Hindlimb muscle (tissue), 1 donor: ENCODE results near the gene EML3. TPM values are rescaled to one million over a fixed set of nuclear protein-coding genes. Genes with fewer than 3 reads are reported as not detected.

Experiments used
- polyA plus RNA-seq: library from polyadenylated mRNA; unstranded; fragments of 120-200 nt; gene quantifications from one replicate; pipeline ENCODE4 v1.2.1, GENCODE V29; 2013; ENCODE audit not compliant: insufficient read length

EML3 gene
- polyA plus RNA-seq, 1 donor = 20.7 TPM

Other genes starting within 250 kb of the EML3 start
- not detected for gene SCGB1A1, start 193.7 kb downstream of the EML3 start, polyA plus RNA-seq
- gene AHNAK, start 66.0 kb downstream of the EML3 start, polyA plus RNA-seq = 359 TPM
- 3,451 TPM for gene EEF1G, start 38.9 kb downstream of the EML3 start, polyA plus RNA-seq
- gene TUT1, start 21.3 kb downstream of the EML3 start, polyA plus RNA-seq = 16.9 TPM
- 42.0 TPM for gene MTA2, start 10.9 kb downstream of the EML3 start, polyA plus RNA-seq
- 0.90 TPM for gene ROM1, start 482 bp upstream of the EML3 start, polyA plus RNA-seq
- 21.4 TPM for gene B3GAT3, start 9.2 kb upstream of the EML3 start, polyA plus RNA-seq
- gene GANAB, start 33.8 kb upstream of the EML3 start, polyA plus RNA-seq = 161 TPM
- 13.3 TPM for gene INTS5, start 40.5 kb upstream of the EML3 start, polyA plus RNA-seq
- gene C11orf98, start 52.4 kb upstream of the EML3 start, polyA plus RNA-seq = 31.3 TPM
- gene CSKMT, start 52.5 kb upstream of the EML3 start, polyA plus RNA-seq = 3.3 TPM
- 5.8 TPM for gene UQCC3, start 58.9 kb upstream of the EML3 start, polyA plus RNA-seq
- 7.1 TPM for gene LBHD1, start 59.5 kb upstream of the EML3 start, polyA plus RNA-seq
- gene UBXN1, start 66.3 kb upstream of the EML3 start, polyA plus RNA-seq = 143 TPM
- 14.2 TPM for gene LRRN4CL, start 76.8 kb upstream of the EML3 start, polyA plus RNA-seq
- 20.8 TPM for gene BSCL2, start 94.6 kb upstream of the EML3 start, polyA plus RNA-seq
- 0.61 TPM for gene GNG3, start 94.9 kb upstream of the EML3 start, polyA plus RNA-seq
- gene HNRNPUL2, start 114.7 kb upstream of the EML3 start, polyA plus RNA-seq = 43.6 TPM
- 28.3 TPM for gene TTC9C, start 115.7 kb upstream of the EML3 start, polyA plus RNA-seq
- 4.0 TPM for gene ZBTB3, start 141.4 kb upstream of the EML3 start, polyA plus RNA-seq
- 83.5 TPM for gene POLR2G, start 148.8 kb upstream of the EML3 start, polyA plus RNA-seq
- 20.3 TPM for gene TAF6L, start 158.6 kb upstream of the EML3 start, polyA plus RNA-seq
- 29.2 TPM for gene TMEM179B, start 174.6 kb upstream of the EML3 start, polyA plus RNA-seq
- 16.7 TPM for gene TMEM223, start 179.2 kb upstream of the EML3 start, polyA plus RNA-seq
- 75.4 TPM for gene NXF1, start 192.7 kb upstream of the EML3 start, polyA plus RNA-seq
- 31.7 TPM for gene STX5, start 219.3 kb upstream of the EML3 start, polyA plus RNA-seq
- gene TEX54, start 220.1 kb upstream of the EML3 start, polyA plus RNA-seq = not detected
- gene WDR74, start 226.8 kb upstream of the EML3 start, polyA plus RNA-seq = 37.2 TPM